AG09309 (cell line): Measurements from ENCODE around the gene GPR150.
A peak's percentile ranks its signal among the peaks of the same experiment; 100 is the strongest.

Experiments
- DNase-seq: peaks from one replicate; pipeline ENCODE4 v3.0.0-alpha.2; 2010; ENCODE audit warnings: low read depth
- H3K4me3 ChIP-seq: 2 replicates; pipeline ENCODE4 v1.5.1; 2011; ENCODE audit warnings: mild to moderate bottlenecking, low read depth, low read length, moderate library complexity; ENCODE audit not compliant: control insufficient read depth
- TF ChIP-seq, protein P1 (sequence below): IDR thresholded peaks from 2 replicates; pipeline ENCODE4 v1.5.1; 2011; ENCODE audit warnings: mild to moderate bottlenecking, low read depth, low read length, inconsistent platforms; ENCODE audit not compliant: insufficient read depth, control insufficient read depth; ENCODE audit errors: missing control alignments

Gene GPR150

DNA sequence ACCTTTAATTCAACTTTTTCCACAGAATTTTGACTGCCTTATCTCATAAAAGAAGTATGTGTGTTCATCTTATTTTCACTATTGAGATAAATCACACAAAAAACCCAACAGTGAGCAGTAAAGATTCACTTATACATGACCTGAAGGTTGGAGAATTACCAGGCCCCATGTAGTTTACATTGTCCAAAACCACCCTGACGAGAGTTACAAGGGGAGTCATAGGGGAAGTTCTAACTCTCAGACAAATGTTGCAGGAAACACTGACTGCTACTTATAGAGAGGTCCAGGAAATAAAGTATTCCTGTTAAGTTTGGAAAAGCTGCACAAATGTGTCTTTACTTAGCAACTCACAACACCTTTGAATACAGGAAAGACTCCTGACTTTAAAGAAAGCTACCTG lies 48.8 kb downstream of the GPR150 start:
- no peak for DNase-seq
- TF ChIP-seq, protein P1, sequence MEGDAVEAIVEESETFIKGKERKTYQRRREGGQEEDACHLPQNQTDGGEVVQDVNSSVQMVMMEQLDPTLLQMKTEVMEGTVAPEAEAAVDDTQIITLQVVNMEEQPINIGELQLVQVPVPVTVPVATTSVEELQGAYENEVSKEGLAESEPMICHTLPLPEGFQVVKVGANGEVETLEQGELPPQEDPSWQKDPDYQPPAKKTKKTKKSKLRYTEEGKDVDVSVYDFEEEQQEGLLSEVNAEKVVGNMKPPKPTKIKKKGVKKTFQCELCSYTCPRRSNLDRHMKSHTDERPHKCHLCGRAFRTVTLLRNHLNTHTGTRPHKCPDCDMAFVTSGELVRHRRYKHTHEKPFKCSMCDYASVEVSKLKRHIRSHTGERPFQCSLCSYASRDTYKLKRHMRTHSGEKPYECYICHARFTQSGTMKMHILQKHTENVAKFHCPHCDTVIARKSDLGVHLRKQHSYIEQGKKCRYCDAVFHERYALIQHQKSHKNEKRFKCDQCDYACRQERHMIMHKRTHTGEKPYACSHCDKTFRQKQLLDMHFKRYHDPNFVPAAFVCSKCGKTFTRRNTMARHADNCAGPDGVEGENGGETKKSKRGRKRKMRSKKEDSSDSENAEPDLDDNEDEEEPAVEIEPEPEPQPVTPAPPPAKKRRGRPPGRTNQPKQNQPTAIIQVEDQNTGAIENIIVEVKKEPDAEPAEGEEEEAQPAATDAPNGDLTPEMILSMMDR: no peak
- H3K4me3 ChIP-seq: no peak overlapping the region

DNA sequence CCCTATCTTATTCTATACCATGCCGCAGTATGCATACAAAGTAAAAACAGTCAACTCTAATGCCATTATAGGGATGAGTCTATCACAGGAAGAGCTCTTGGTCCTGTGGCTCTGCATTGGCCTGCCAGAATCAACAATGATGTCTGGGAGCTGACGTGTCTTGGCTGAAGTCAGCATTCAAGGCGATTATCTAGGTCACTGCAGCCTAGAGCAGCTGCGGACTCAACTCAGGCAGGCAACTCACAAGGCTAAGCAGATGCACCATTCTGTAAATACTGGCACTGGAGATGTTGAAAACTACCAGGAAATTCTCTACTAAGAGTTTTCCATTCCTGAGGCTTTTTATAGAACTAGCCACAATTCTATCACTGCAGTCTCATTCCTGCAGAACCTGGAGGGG lies 49.7 kb downstream of the GPR150 start:
- TF ChIP-seq, protein P1: no peak
- H3K4me3 ChIP-seq: no peak overlapping the region
- DNase-seq: peak; percentile 97

DNA sequence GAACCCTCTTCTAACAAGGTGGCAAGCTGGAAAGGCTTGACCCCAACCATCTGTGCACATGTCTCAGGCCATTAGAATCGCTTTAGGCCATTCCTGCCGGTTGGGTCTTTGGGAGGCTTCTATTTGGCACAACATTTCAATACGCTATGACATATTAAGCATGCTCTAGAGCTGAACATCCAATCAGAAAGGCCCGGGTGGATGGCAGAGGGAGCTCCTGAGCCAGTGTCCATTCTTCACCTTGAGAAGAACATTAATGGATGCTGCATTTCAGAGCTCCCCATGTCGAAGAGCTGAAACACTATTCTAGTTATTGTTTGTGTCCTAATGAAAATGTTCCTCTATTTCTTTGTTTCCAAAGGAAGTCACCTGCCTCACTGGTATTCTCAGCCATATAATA lies 50.1 kb downstream of the GPR150 start:
- H3K4me3 ChIP-seq: no peak overlapping the region
- TF ChIP-seq, protein P1: no peak
- DNase-seq: no peak

DNA sequence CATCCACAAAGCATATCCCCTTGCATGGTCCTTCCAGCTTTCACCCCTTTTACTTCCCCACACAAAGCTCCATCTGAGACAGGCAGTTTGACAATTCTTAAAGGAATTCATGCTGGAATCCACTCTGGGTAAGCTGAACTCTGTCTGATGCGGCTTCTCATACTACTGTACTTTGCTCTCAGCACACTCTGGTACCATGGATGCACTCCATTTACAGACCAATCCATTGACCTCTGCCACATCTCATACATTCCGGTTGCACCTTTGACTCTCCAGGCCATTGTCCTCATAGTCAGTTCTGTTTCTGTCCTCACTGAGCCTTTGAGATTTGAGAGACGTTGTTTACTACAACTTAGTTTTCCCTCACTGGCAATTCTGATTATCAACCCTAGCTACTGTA lies 50.7 kb downstream of the GPR150 start:
- H3K4me3 ChIP-seq: no peak overlapping the region
- TF ChIP-seq, protein P1: no peak
- DNase-seq: no peak
